C4-2B (cell line): ENCODE measurements around the gene KRTDAP.

Source experiments
- CTCF ChIP-seq: fragments of 450-650 bp; conservative IDR thresholded peaks from 2 replicates; pipeline ENCODE4 v1.5.1; 2017; ENCODE audit warnings: mild to moderate bottlenecking
- ZFX ChIP-seq: fragments of 450-650 bp; IDR thresholded peaks from 2 replicates; pipeline ENCODE4 v1.6.1; 2017

- TF ChIP-seq CTCF (no peak), ZFX (no peak)
Measured at GRCh38 chr19:35454663-35455062, 35.6 kb downstream of the KRTDAP start.
